GM18499 (cell line): ENCODE data around the gene COG2.
"Not testable (repeated sequence)": the region's sequence is repeated elsewhere in the genome, so short reads cannot be mapped to it uniquely, and the experiment has no call there.

Experiments used
- ATAC-seq: cut with Tn5 transposase; IDR thresholded peaks from one replicate; pipeline ENCODE4 v1.9.1; 2021; ENCODE audit warnings: moderate number of reproducible peaks; ENCODE audit not compliant: insufficient read depth, unreplicated experiment

Gene COG2

DNA sequence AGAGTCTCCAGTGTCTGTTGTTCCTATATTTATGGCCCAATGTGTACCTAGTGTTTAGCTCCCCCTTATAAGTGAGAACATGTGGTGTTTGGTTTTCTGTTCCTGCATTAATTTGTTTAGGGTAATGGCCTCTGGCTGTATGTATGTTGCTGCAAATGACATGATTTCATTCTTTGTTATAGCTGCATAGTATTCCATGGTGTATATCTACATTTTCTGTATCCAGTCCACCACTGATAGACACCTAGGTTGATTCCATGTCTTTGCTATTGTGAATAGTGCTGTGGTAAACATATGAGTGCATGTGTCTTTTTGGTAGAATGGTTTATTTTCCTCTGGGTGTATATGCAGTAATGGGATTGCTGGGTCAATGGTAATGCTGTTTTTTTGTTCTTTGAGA lies 56.7 kb downstream of the COG2 start:
- not testable (repeated sequence) for ATAC-seq

GRCh38 chr1:230699716-230700115 lies 57.4 kb downstream of the COG2 start:
- ATAC-seq, result no peak

- ATAC-seq, result no peak
Measured at GRCh38 chr1:230700132-230700531, 57.9 kb downstream of the COG2 start.

GRCh38 chr1:230701434-230701833 lies 59.2 kb downstream of the COG2 start:
- no peak for ATAC-seq

- no peak for ATAC-seq
Measured at GRCh38 chr1:230701895-230702768, 59.9 kb downstream of the COG2 start.

GRCh38 chr1:230702934-230703678 lies 60.8 kb downstream of the COG2 start:
- ATAC-seq, result no peak

GRCh38 chr1:230703679-230704385 lies 61.6 kb downstream of the COG2 start:
- no peak for ATAC-seq

GRCh38 chr1:230704830-230705229 lies 62.5 kb downstream of the COG2 start:
- ATAC-seq, result no peak

DNA sequence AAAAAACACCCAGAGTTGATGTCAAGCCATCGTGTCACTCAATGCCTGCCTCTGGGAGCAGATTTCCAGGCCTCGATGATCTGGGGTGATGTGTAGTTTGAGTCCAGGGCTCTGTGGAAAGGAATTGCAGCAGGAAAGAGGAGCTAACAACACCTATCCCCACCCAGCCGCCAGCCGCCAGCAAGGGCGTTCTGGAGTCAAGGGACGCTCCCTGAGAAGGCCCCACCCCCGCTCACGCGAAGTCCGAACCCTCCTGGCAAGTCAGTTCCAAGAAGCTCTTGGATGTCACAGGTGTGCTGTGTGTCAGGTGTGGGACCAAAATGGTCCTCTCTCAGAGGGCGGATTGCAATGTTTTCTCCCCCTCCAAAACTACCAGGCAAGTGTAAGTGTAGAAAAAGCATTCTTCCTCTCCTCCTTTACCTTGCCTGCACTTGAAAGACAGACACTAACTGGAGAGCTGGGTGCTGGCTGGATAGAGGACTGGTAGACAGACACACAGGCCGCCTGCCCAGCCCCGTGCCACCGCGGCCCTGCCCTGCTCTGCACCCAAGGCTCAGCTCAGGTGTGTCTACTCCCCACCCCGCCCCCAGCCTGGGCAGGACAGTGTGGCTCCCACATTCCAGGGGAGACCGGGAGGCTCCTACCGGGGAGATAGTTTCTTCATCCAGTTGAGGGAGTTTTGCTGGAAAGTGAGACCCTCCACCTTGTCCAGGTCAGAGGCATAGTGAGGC lies 63.2 kb downstream of the COG2 start:
- ATAC-seq, result no peak

DNA sequence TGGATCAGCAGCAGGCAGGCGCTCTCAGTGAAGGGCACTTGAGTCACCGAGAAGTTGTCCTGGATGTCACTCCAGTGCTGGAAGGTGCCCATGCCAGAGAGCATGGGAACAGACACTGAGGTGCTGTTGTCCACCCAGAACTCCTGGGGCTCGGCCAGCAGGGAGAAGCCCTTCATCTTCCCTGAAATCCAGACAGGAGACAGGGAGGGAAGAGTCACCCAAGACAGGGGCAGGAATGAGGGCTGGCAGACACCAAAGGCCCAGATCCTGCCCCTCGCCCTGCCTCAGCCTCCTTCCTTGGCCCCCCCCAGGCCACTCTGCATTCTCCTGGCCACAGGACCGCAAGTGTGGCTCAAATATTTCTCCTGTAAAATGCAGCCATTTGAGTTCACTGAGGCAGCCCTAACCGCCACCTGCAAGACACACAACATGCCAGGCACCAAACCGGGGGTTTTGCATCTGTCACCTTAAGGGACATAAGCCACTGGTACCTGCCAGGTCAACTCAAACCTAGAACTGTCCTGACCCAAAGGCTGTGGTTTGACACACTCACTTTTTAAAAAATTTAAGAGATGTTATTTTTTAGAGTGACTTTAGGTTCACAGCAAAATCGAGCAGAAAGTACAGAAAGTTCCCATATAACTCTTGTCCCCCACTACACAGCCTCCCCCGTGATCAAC lies 63.9 kb downstream of the COG2 start:
- no peak for ATAC-seq

DNA sequence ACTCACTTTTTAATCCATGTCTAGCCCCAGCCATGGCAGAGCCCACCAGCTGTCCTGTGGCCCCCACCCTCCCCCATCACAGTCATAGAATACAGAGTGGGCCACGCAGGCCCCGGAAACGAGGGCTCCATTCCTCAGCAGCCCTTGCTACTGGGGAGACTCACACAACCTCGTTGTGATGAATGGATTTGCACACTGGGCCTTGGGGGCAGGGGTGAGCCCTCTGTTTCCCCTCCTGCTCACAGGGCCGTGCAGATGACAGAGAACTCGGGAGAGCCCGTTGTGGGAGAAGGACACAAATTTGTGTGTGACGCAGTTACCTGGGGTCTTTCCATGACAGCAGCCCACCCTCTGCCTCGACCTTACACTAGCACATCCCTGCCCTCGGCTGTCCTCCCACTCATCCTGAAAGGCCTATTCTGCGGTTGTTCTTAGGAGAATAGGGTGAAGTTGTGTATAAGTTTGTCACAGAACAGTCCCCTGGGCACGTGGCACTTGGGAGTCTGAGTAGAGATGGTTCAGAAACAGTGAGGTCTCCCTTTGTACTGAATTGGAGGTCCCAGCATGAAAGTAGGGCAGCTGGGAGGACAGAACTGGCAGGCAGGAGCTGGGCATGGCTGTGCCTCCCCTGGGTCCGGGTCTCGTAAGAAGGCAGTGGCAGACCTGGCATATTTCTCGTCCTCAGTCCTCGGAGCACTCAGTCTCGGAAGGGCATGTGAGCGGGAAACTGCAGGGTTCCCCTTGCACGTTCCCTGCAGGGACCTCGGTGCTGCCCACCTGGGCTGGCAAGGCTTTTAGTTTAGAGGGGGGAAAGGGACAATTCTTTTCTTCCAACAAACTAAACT lies 64.8 kb downstream of the COG2 start:
- no peak for ATAC-seq

GRCh38 chr1:230707732-230708630 lies 65.7 kb downstream of the COG2 start:
- no peak for ATAC-seq

GRCh38 chr1:230708631-230709580 lies 66.6 kb downstream of the COG2 start:
- ATAC-seq, result no peak

DNA sequence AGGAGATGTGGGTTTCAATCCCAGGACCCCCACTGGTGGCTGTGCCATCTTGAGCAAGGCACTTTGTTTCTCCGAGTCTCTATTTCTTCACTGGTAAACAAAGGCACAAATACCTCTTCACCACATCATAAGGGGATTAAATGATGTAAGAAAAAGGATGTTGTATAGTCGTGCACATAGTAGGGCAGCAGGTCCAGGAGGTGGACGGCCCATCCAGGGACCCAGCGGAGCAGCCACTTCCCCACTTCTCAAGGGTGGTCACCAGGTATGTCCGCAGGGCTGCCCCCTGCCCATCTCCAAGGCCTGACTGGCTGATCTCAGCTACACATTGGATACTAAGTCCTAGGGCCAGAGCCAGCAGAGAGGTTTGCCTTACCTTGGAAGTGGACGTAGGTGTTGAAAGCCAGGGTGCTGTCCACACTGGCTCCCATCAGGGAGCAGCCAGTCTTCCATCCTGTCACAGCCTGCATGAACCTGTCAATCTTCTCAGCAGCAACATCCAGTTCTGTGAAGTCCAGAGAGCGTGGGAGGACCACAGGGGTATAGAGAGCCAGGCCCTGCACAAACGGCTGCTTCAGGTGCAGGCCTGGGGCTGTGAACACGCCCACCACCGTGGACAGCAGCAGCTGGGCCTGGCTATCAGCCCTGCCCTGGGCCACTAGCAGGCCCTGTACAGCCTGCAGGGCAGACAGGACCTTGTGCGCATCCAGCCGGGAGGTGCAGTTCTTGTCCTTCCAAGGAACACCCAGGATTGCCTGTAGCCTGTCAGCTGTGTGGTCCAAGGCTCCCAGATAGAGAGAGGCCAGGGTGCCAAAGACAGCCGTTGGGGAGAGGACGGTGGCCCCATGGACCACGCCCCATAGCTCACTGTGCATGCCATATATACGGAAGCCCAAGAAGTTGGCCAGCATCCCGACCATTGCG lies 67.6 kb downstream of the COG2 start:
- ATAC-seq, result no peak

DNA sequence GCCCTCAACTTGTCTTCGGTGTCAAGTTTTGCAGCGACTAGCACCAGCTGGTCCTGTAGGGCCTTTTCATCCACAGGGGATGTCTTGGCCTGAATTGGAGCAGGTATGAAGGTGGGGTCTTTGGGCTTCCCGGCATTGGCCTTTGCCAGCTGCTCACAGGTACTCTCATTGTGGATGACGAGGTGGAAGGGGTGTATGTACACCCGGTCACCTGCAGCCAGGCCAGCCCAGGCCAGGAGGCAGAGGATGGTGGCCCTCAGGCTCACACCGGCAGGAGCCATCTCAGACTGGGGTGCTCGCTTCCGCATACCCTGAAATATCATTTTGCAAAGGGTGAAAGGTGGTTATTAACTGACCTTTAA lies 68.2 kb downstream of the COG2 start:
- no peak for ATAC-seq

DNA sequence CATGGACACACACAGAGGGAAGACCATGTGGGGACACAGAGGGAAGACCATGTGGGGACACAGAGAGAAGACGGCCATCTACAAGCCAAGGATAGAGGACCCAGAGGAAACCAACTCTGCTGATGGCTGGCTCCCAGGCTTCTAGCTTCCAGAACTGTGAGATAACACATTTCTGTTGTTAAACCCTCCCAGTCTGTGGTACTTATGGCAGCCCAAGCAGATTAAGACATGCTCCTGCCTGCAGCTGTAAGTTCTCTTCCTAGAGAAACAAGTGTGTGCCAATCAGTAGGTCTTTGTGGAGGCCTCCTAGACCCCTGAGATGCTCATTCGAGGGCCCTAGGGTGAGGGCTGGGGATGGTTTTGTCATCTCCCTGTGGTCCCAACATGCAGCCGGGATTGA lies 69.0 kb downstream of the COG2 start:
- ATAC-seq, result no peak
